GM18526 (cell line): ENCODE data around the gene ZNF41.

ENCODE experiments used
- POLR2A ChIP-seq: IDR thresholded peaks from 3 replicates; pipeline ENCODE4 v1.6.1; 2011; ENCODE audit not compliant: insufficient read length; ENCODE audit errors: extremely low read depth

ZNF41 gene

DNA sequence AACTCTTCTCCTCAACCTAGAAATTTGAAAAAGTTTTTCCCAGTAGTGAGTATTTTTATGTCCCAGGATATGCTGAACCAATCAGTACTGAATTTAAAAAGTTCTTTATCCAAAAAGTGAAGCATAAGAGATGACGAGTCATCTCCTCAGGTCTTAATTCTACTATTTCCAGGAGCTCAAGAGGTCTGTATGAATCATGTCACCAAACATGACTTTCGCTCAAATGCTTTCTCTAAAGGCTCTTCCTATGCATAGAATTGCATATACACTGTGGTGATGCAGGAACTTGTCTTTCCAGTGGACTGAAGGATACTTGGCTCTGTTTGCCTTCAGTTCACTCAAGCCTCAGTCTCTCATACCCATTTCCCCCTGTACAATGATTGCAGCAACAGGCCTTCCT lies 36.1 kb downstream of the ZNF41 start:
- TF ChIP-seq POLR2A = no peak

DNA sequence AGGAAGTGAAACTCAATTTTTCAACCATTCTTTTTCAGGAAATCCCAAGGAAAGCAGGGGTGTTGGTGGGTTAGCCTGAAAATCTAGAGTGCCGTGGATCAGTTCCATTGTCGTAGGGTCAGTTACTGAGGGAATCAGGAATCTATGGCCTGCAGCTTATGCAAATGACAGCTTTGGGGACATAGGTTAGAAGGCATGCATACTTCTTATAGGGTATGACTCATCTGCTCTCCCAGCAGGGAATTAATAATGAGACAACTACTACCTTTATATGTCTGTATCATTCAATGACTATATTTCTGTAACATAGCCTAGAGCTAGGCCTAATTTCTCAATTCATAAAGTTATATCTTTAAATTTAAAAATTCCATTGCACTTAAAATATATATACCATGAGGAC lies 36.6 kb downstream of the ZNF41 start:
- no peak for TF ChIP-seq POLR2A

DNA sequence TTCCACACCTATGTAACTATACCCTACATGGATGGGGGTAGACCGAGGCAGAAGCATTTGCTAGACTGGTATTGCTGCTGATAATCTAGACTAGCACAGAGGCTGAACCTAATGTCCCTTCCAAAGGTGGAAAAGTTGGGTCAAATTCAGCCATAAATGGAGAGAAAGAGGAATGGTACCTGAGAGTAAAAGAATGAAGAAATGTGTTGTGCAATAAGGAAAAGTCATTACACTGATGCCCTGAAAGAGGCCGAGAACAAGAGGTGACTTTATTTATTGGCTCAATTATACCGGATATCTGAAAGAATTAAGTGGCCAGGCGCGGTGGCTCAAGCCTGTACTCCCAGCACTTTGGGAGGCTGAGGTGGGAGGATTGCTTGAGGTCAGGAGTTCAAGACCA lies 52.1 kb downstream of the ZNF41 start:
- no peak for TF ChIP-seq POLR2A

DNA sequence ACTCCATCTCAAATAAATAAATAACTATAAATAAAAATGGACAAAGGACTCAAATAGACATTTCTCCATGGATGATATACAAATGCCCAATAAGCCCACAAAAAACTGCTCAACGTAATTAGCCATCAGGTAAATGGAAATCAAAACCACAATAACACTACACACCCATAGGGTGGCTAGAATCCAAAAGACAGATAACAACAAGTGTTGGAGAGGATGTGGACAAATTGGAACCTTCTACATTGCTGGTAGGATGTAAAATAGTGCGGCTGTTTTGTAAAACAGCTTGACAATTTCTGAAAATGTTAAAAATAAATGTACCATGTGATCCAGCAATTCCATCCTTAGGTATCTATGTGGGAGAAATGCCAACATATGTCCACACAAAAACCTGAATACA lies 60.6 kb downstream of the ZNF41 start:
- TF ChIP-seq POLR2A = no peak

DNA sequence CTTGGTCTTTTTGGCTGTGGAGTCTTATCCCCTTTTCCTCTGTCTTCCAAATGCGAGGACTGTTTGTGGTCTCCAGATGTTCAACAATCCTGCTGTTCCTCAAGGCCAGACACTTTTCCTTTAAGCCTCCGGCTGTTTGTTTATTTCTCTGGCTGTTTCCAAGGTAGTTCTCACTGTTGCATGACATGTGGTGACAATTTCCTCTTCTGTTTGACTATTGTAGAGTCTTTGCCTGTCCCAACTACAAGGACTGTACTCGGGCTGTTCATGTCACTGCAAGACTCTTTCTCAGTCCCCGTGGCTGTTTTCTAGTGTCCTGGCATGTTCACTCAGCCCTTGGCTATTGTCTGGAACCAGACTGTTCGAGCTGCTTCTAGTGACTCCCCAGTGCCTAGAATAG lies 62.1 kb downstream of the ZNF41 start:
- TF ChIP-seq POLR2A = no peak

DNA sequence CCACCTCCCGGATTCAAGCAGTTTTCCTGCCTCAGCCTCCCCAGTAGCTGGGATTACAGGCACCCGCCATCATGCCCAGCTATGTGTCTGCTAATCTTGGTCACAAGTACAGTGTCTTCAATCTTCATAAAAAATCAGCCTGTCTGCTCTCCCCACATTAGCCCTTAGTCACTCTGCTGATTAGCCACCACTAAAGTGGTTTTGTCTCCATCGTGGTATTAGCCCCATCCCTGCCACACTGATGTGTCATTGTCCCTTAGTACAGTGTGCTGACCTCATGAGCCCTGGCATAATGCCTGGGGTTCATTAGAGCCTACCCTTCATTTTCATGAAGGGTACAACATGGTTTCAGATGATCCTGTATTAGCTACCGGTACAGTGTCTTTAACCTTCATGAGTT lies 62.8 kb downstream of the ZNF41 start:
- TF ChIP-seq POLR2A = no peak

DNA sequence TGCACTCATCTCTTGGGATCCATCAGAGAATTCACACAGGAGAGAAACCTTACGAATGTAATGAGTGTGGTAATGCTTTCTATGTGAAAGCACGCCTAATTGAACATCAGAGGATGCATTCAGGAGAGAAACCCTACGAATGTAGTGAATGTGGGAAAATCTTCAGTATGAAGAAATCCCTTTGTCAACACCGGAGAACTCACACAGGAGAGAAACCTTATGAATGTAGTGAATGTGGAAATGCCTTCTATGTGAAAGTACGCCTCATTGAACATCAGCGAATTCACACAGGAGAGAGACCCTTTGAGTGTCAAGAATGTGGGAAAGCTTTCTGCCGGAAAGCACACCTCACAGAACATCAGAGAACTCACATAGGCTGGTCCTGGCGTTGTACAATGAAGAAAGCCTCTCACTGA lies 69.8 kb downstream of the ZNF41 start:
- TF ChIP-seq POLR2A = no peak
